Heart right ventricle (tissue), 16 donors: ENCODE measurements around the gene ENGASE. TPM values are rescaled to one million over a fixed set of nuclear protein-coding genes. Genes with fewer than 3 reads are reported as not detected.
"Not testable (repeated sequence)": the region's sequence is repeated elsewhere in the genome, so short reads cannot be mapped to it uniquely, and the experiment has no call there.

Source experiments
- ATAC-seq, 8 donors: fragments of 200-7000 bp; cut with Tn5 transposase; one replicate each; pipeline ENCODE4 v1.9.1; 2020; ENCODE audit warnings: mild to moderate bottlenecking in 8 of 8, moderate library complexity in 8 of 8, moderate number of reproducible peaks in 1 of 8
- DNase-seq, 2 donors: peaks; one replicate each; pipeline ENCODE4 v3.0.0-alpha.2; 2020
- H3K27ac ChIP-seq, 10 donors: fragments of 200-600 bp; sonication (generic) in 2 of 10; one replicate each; pipeline versions ENCODE4 v1.5.0 to v1.8.0; 2020 to 2022; ENCODE audit warnings: mild to moderate bottlenecking in 3 of 10
- H3K27me3 ChIP-seq, 7 donors: fragments of 200-600 bp; one replicate each; pipeline ENCODE4 v1.8.0; 2021 to 2022; ENCODE audit warnings: mild to moderate bottlenecking in 2 of 7
- H3K36me3 ChIP-seq, 9 donors: fragments of 200-600 bp; sonication (generic) in 1 of 9; one replicate each; pipeline versions ENCODE4 v1.5.0 to v1.8.0; 2020 to 2022; ENCODE audit warnings: mild to moderate bottlenecking in 2 of 9
- H3K4me1 ChIP-seq, 9 donors: fragments of 200-600 bp; sonication (generic) in 1 of 9; one replicate each; pipeline versions ENCODE4 v1.5.0 to v1.8.0; 2020 to 2022; ENCODE audit warnings: mild to moderate bottlenecking in 4 of 9
- H3K4me3 ChIP-seq, 10 donors: fragments of 200-600 bp; sonication (generic) in 2 of 10; one replicate each; pipeline versions ENCODE4 v1.5.0 to v1.8.0; 2020 to 2022; ENCODE audit warnings: mild to moderate bottlenecking in 7 of 10, moderate library complexity in 2 of 10
- H3K9me3 ChIP-seq, 11 donors: fragments of 200-600 bp in 10 of 11; sonication (generic) in 2 of 11; one replicate each; pipeline versions ENCODE4 v1.5.0 to v1.8.0; 2013 to 2022; ENCODE audit warnings: mild to moderate bottlenecking in 2 of 11, control low read depth in 1 of 11, moderate library complexity in 1 of 11
- CTCF ChIP-seq, 9 donors: fragments of 200-600 bp; sonication (generic) in 2 of 9; IDR thresholded peaks; one replicate each; pipeline versions ENCODE4 v1.5.0 to v1.8.0; 2021 to 2022; ENCODE audit warnings: antibody characterized with exemption in 9 of 9, mild to moderate bottlenecking in 5 of 9, moderate library complexity in 1 of 9
- WGBS, 2 donors: extraction: QIAGEN DNeasy Blood & Tissue Kit; methylation state at CpG; one replicate each; pipeline ENCODE4 v1.1.7; 2013; ENCODE audit warnings: inconsistent platforms in 1 of 2; 5-methylcytosine and 5-hydroxymethylcytosine counted together
- intact Hi-C, 10 donors: fragments of 100-400 bp; cut with DNase I; formaldehyde crosslinking; loops; one replicate each; pipeline versions ENCODE4 v1.11.1 to v1.14.2; 2022
- polyA plus RNA-seq, 2 donors: library from polyadenylated mRNA; stranded (reverse); fragments of 200-250 nt; gene quantifications; one replicate each; pipeline ENCODE4 v1.2.3, GENCODE V29; 2013
- total RNA-seq, 10 donors: library from RNA; stranded (reverse); fragmentation: NEBNext Ultra II Directional in 3 of 10; extraction: Animal tissue kit (Norgen Biotek cat#: 25700) in 3 of 10; gene quantifications; one replicate each; pipeline versions ENCODE4 v1.2.1 to v1.2.4, GENCODE V29; 2021 to 2023
- donor health status: Arrhythmogenic right ventricular cardiomyopathy.
- donor health status: ischemic (EF 13 %, LVEDD 7.1; RV severe dilation, severe dysfunction).
- donor health status: healthy with polysubstance abuse.
- donor health status: DM: no; HTN: yes; CAD: no.
- donor health status: DM: no; HTN: no; CAD: no.
- donor health status: ischemic (EF 25% LVEDD 6.9; RV normal size, moderate dysfunction).
- donor health status: ischemic (EF 25% LVEDD 5.7; RV mildly dilated, moderate dysfunction).
- donor health status: healthy.
- donor health status: DM: yes; HTN: yes; CAD: no.
- donor health status: Ischemic cardiomyopathy.
- donor health status: ischemic (EF 35%, LVEDD 5.7; RV mildly dilated, moderate dysfunction).
- donor health status: nonischemic (EF 11% LVEDD 7.7; RV severe dilation, severe dysfunction).
- donor health status: DM: yes; HTN: yes; CAD: no.
- donor health status: PGD.
- donor health status: ischemic (EF 29% LVEDD 5.4; RV normal size, mild dysfunction).
- donor health status: nonischemic (EF 23%, LVEDD 6.1; RV moderate dilation, normal function).

ENGASE gene
- total and polyA plus RNA-seq, 12 donors: 9.7 to 54.1 (median 26.6) TPM

- intact Hi-C loops: loop anchor here in 2 of 10 donors (2.0 to 10.0 kb wide), 2 partner anchors 27 to 49 kb away; partner anchors contain the start of gene C1QTNF1 (in 1 of the 2)
- H3K27ac ChIP-seq: no peak overlapping the region
- no peak overlapping the region for H3K4me3 ChIP-seq
- WGBS, 2 donors: 93 to 94% methylated on average over 6 of the region's 6 CpGs
- no peak for DNase-seq
- TF ChIP-seq CTCF (IDR thresholded peaks at IDR 0.05): no peak
- H3K4me1 ChIP-seq: peaks cover 6 to 29% (median 12%) of the 10 kb centered on the region in 9 donors
- no peak for ATAC-seq
- no peaks in the 10 kb centered on the region for H3K27me3 ChIP-seq
- H3K36me3 ChIP-seq: peaks cover 0 to 15% (median 12%) of the 10 kb centered on the region in 9 donors
- no peaks in the 10 kb centered on the region for H3K9me3 ChIP-seq
Measured at GRCh38 chr17:79073706-79074088, 927 bp upstream of the ENGASE start.

- H3K4me1 ChIP-seq: peaks cover 6 to 29% (median 12%) of the 10 kb centered on the region in 9 donors
- H3K36me3 ChIP-seq: peaks cover 0 to 20% (median 15%) of the 10 kb centered on the region in 9 donors
- not testable (repeated sequence) for H3K9me3 ChIP-seq, ATAC-seq, DNase-seq, H3K27me3 ChIP-seq
- peak overlapping the region in 8 of 10 donors; percentile 3 to 94 (median 70) for H3K27ac ChIP-seq
- WGBS, 2 donors: 72 to 75% methylated on average over 22 of the region's 22 CpGs
- H3K4me3 ChIP-seq: peak overlapping the region in 8 of 10 donors; percentile 78 to 92 (median 82)
- intact Hi-C loops: loop anchor here in 2 of 10 donors (2.0 to 10.0 kb wide), 2 partner anchors 27 to 49 kb away; partner anchors contain the start of gene C1QTNF1 (in 1 of the 2)
Measured at GRCh38 chr17:79074121-79074648, 439 bp upstream of the ENGASE start.

GRCh38 chr17:79075446-79075750, 774 bp downstream of the ENGASE start:
- WGBS, 2 donors: 9 to 12% methylated on average over 6 of the region's 6 CpGs
- peak in 5 of 8 donors; percentile 6 to 32 (median 16) for ATAC-seq

GRCh38 chr17:79075861-79076406, 1.3 kb downstream of the ENGASE start:
- Histone ChIP-seq H3K36me3 (peaks cover 0 to 38% (median 32%) of the 10 kb centered on the region in 9 donors), H3K27ac (peak overlapping the region in 9 of 10 donors; percentile 83 to 94 (median 89)), H3K4me1 (peaks cover 6 to 29% (median 12%) of the 10 kb centered on the region in 9 donors), H3K9me3 (no peaks in the 10 kb centered on the region), H3K4me3 (peak overlapping the region; percentile 70 to 92 (median 82)), H3K27me3 (no peaks in the 10 kb centered on the region)
- ATAC-seq: no peak
- intact Hi-C loops: loop anchor here in 2 of 10 donors (2.0 to 10.0 kb wide), 3 partner anchors 29 to 59 kb away; partner anchors contain the start of gene C1QTNF1 (in 1 of the 2)
- DNase-seq: no peak
- TF ChIP-seq CTCF (IDR thresholded peaks at IDR 0.05): no peak
- 67 to 81% methylated on average over 9 of the region's 9 CpGs for WGBS, 2 donors

More at GRCh38 chr17:79075446-79075750, 774 bp downstream of the ENGASE start:
- H3K4me1 ChIP-seq: peaks cover 6 to 29% (median 12%) of the 10 kb centered on the region in 9 donors
- no peaks in the 10 kb centered on the region for H3K27me3 ChIP-seq
- H3K4me3 ChIP-seq: peak overlapping the region; percentile 70 to 92 (median 82)
- H3K9me3 ChIP-seq: no peaks in the 10 kb centered on the region
- TF ChIP-seq CTCF (IDR thresholded peaks at IDR 0.05): no peak
- no peak for DNase-seq
- H3K36me3 ChIP-seq: peaks cover 0 to 32% (median 27%) of the 10 kb centered on the region in 9 donors
- intact Hi-C loops: loop anchor here in 2 of 10 donors (2.0 to 10.0 kb wide), 3 partner anchors 29 to 58 kb away; partner anchors contain the start of gene C1QTNF1 (in 1 of the 2)
- peak overlapping the region in 9 of 10 donors; percentile 83 to 94 (median 89) for H3K27ac ChIP-seq
